ENCODE measurements around the gene C1QL1. TPM values are rescaled to one million over a fixed set of nuclear protein-coding genes. Genes with fewer than 3 reads are reported as not detected.

C1QL1 gene
- total RNA-seq, 4 donors from 2014 or later = 9.8 to 25.5 (median 21.2) TPM

- no peaks in the 10 kb centered on the region for H3K9me3 ChIP-seq
- 8 to 21% methylated on average over 6 to 8 of the region's 9 CpGs for WGBS, 2 donors
- H3K4me3 ChIP-seq = no peak overlapping the region
- H3K36me3 ChIP-seq = no peaks in the 10 kb centered on the region
- peak in 1 of 2 donors; percentile 62 for TF ChIP-seq EP300 (IDR thresholded peaks at IDR 0.05)
- peak; percentile 72 to 94 (median 87) for TF ChIP-seq CTCF (IDR thresholded peaks at IDR 0.05)
- no peak for TF ChIP-seq POLR2A (IDR thresholded peaks at IDR 0.05)
- H3K27me3 ChIP-seq = no peaks in the 10 kb centered on the region
- peaks cover 0 to 61% (median 25%) of the 10 kb centered on the region in 4 donors for H3K4me1 ChIP-seq
- peak overlapping the region in 3 of 4 donors; percentile 43 to 78 (median 70) for H3K27ac ChIP-seq
- DNase-seq (ENCODE audit: low spot score in 2 of 2) = peak; percentile 75 to 78
These were observed 48.1 kb downstream of the C1QL1 start for GRCh38 chr17:44919885-44920564.

GRCh38 chr17:44919411-44919810 is 48.7 kb downstream of the C1QL1 start:
- no peak for TF ChIP-seq CTCF (IDR thresholded peaks at IDR 0.05)
- TF ChIP-seq POLR2A (IDR thresholded peaks at IDR 0.05) = no peak
- TF ChIP-seq EP300 (IDR thresholded peaks at IDR 0.05) = no peak
- H3K9me3 ChIP-seq = no peaks in the 10 kb centered on the region
- 62 to 80% methylated on average over 2 of the region's 2 CpGs for WGBS, 2 donors
- no peaks in the 10 kb centered on the region for H3K27me3 ChIP-seq
- peak overlapping the region in 3 of 4 donors; percentile 43 to 78 (median 70) for H3K27ac ChIP-seq
- H3K36me3 ChIP-seq = no peaks in the 10 kb centered on the region
- H3K4me3 ChIP-seq = no peak overlapping the region
- H3K4me1 ChIP-seq = peaks cover 0 to 67% (median 28%) of the 10 kb centered on the region in 4 donors
- DNase-seq (ENCODE audit: low spot score in 2 of 2) = no peak

- H3K4me1 ChIP-seq = peaks cover 0 to 77% (median 28%) of the 10 kb centered on the region in 4 donors
- peak overlapping the region in 2 of 4 donors; percentile 76 to 83 for H3K27ac ChIP-seq
- DNase-seq (ENCODE audit: low spot score in 2 of 2) = no peak
- no peaks in the 10 kb centered on the region for H3K9me3 ChIP-seq
- peaks cover 0 to 4% of the 10 kb centered on the region in 2 donors for H3K27me3 ChIP-seq
- WGBS, 2 donors = 98% methylated on average over 2 of the region's 2 CpGs
- no peaks in the 10 kb centered on the region for H3K36me3 ChIP-seq
- H3K4me3 ChIP-seq = no peak overlapping the region
- no peak for TF ChIP-seq CTCF (IDR thresholded peaks at IDR 0.05)
- no peak for TF ChIP-seq POLR2A (IDR thresholded peaks at IDR 0.05)
- no peak for TF ChIP-seq EP300 (IDR thresholded peaks at IDR 0.05)
These were observed 50.1 kb downstream of the C1QL1 start for GRCh38 chr17:44918006-44918405.

GRCh38 chr17:44917456-44917855 is 50.6 kb downstream of the C1QL1 start:
- no peak for DNase-seq (ENCODE audit: low spot score in 2 of 2)
- H3K27ac ChIP-seq = peak overlapping the region in 3 of 4 donors; percentile 41 to 83 (median 76)
- 80 to 81% methylated on average over 6 of the region's 6 CpGs for WGBS, 2 donors

More at GRCh38 chr17:44917456-44917855, 50.6 kb downstream of the C1QL1 start:
- TF ChIP-seq CTCF (IDR thresholded peaks at IDR 0.05) (no peak), POLR2A (IDR thresholded peaks at IDR 0.05) (no peak), EP300 (IDR thresholded peaks at IDR 0.05) (no peak)
- H3K4me3 ChIP-seq = no peak overlapping the region
- H3K9me3 ChIP-seq = no peaks in the 10 kb centered on the region
- peaks cover 0 to 77% (median 28%) of the 10 kb centered on the region in 4 donors for H3K4me1 ChIP-seq
- peaks cover 0 to 8% of the 10 kb centered on the region in 2 donors for H3K27me3 ChIP-seq
- H3K36me3 ChIP-seq = no peaks in the 10 kb centered on the region
